Colonic mucosa (tissue), 4 donors: ENCODE measurements around the gene FHIT. TPM values are rescaled to one million over a fixed set of nuclear protein-coding genes. Genes with fewer than 3 reads are reported as not detected.

Experiments used
- DNase-seq: peaks from one replicate; pipeline ENCODE4 v3.0.0-alpha.2; 2020
- H3K27ac ChIP-seq: fragments of 200-600 bp; one replicate; pipeline ENCODE4 v1.8.0; 2021
- H3K27me3 ChIP-seq: fragments of 200-600 bp; one replicate; pipeline ENCODE4 v1.8.0; 2021
- H3K36me3 ChIP-seq: fragments of 200-600 bp; one replicate; pipeline ENCODE4 v1.8.0; 2021
- H3K4me1 ChIP-seq: fragments of 200-600 bp; one replicate; pipeline ENCODE4 v1.8.0; 2021; ENCODE audit warnings: mild to moderate bottlenecking
- H3K4me3 ChIP-seq: fragments of 200-600 bp; one replicate; pipeline ENCODE4 v1.8.0; 2021
- H3K9ac ChIP-seq, 2 donors: one replicate each; pipeline ENCODE4 v1.7.0; 2013; ENCODE audit warnings: control low read depth in 2 of 2, low read depth in 2 of 2, low read length in 2 of 2
- H3K9me3 ChIP-seq: fragments of 200-600 bp; one replicate; pipeline ENCODE4 v1.8.0; 2021
- CTCF ChIP-seq: fragments of 200-600 bp; IDR thresholded peaks from one replicate; pipeline ENCODE4 v1.8.0; 2022; ENCODE audit warnings: antibody characterized with exemption, mild to moderate bottlenecking
- intact Hi-C: fragments of 100-400 bp; cut with DNase I; formaldehyde crosslinking; loops from one replicate; pipeline ENCODE4 v1.14.1; 2022
- total RNA-seq, 2 donors: library from RNA; stranded (reverse); fragmentation: NEBNext Ultra II Directional in 1 of 2; extraction: Animal tissue kit (Norgen Biotek cat#: 25700) in 1 of 2; gene quantifications; one replicate each; pipeline ENCODE4 v1.2.1, GENCODE V29; 2021
- donor health status: healthy.
- donor health status: DM: no; HTN: no; CAD: no.
- donor health status: DM: no; HTN: no; CAD: no.

Gene FHIT
- total RNA-seq, 2 donors from 2014 or later, result 7.7 to 9.4 TPM

- Histone ChIP-seq H3K4me1 (no peaks in the 10 kb centered on the region), H3K27ac (no peak overlapping the region), H3K9ac (no peak overlapping the region), H3K27me3 (no peaks in the 10 kb centered on the region), H3K36me3 (no peaks in the 10 kb centered on the region), H3K9me3 (no peaks in the 10 kb centered on the region), H3K4me3 (no peak overlapping the region)
- DNase-seq, result no peak
- no peak for TF ChIP-seq CTCF
- intact Hi-C loops, result no loop called here
Observed at GRCh38 chr3:59877263-59878037, 1373.8 kb downstream of the FHIT start.

- TF ChIP-seq CTCF, result no peak
- Histone ChIP-seq H3K4me3 (no peak overlapping the region), H3K4me1 (no peaks in the 10 kb centered on the region), H3K36me3 (no peaks in the 10 kb centered on the region), H3K9me3 (no peaks in the 10 kb centered on the region), H3K9ac (no peak overlapping the region), H3K27ac (no peak overlapping the region), H3K27me3 (no peaks in the 10 kb centered on the region)
- no peak for DNase-seq
- intact Hi-C loops, result no loop called here
Observed at GRCh38 chr3:59876533-59877062, 1374.7 kb downstream of the FHIT start.

DNA sequence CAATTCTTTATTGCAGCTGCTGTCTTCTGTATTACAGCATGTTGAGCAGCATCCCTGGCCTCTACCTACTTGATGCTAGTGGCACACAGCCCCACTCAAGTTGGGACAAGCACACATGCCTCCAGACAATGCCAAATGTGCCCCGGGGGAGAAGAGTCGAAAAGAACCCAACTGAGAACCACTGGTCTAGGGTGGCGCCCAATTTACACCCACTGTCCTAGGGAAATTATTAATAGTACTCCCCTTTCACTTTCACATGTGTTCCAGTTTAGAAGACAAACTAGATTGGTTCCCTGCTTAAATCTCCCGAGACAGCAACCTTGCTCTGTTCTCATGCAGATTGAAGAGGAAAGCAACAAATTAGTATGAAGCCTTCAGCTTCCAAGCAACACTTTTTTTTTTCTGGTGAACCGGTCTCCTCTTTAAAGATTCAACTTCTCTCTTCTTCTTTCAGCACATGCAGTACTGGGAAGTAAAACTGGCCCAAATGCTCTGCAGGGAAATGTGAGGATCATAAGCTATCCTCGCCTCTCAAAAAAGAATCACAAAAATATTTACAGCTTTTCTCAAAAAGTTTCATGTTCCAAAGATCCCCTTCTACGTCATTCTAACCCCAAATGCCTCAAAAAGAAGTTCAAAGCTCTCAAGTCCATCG lies 1377.5 kb downstream of the FHIT start:
- no peak overlapping the region for H3K4me3 ChIP-seq
- no peak overlapping the region for H3K27ac ChIP-seq
- no peaks in the 10 kb centered on the region for H3K36me3 ChIP-seq
- H3K27me3 ChIP-seq, result no peaks in the 10 kb centered on the region
- intact Hi-C loops, result no loop called here
- H3K9ac ChIP-seq, result no peak overlapping the region
- H3K4me1 ChIP-seq, result no peaks in the 10 kb centered on the region
- H3K9me3 ChIP-seq, result no peaks in the 10 kb centered on the region
- no peak for DNase-seq
- TF ChIP-seq CTCF, result no peak

DNA sequence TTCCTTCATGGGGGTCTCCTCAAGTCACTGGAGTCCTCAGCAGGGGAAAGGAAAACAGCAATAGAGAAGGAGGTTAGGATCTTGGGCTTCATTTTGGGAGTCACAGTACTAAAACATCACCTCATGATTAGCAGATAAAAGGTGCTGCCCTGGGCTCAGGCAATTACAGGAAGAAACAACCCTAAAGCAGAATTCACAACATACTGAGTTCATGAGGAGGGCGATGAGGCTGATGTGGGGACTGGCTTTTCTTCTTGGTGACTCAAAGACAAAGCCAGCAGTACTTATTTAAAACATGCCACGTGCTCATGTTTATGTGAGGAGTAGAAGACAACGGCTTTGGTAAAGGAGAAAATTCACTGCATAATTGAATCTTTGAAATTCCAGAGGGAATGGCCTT lies 1379.1 kb downstream of the FHIT start:
- TF ChIP-seq CTCF, result no peak
- Histone ChIP-seq H3K4me3 (no peak overlapping the region), H3K36me3 (no peaks in the 10 kb centered on the region), H3K27me3 (no peaks in the 10 kb centered on the region), H3K9me3 (no peaks in the 10 kb centered on the region), H3K27ac (no peak overlapping the region), H3K4me1 (no peaks in the 10 kb centered on the region), H3K9ac (no peak overlapping the region)
- no peak for DNase-seq
- intact Hi-C loops, result no loop called here

GRCh38 chr3:59867185-59868002 lies 1383.9 kb downstream of the FHIT start:
- no peaks in the 10 kb centered on the region for H3K4me1 ChIP-seq
- H3K9me3 ChIP-seq, result no peaks in the 10 kb centered on the region
- H3K36me3 ChIP-seq, result no peaks in the 10 kb centered on the region
- intact Hi-C loops, result no loop called here
- no peaks in the 10 kb centered on the region for H3K27me3 ChIP-seq
- no peak overlapping the region for H3K27ac ChIP-seq
- no peak overlapping the region for H3K4me3 ChIP-seq
- TF ChIP-seq CTCF, result no peak
- no peak for DNase-seq
- no peak overlapping the region for H3K9ac ChIP-seq
